Measurements from ENCODE around the gene PTPRJ.

The PTPRJ gene

GRCh38 chr11:48056325-48057183, 76.2 kb downstream of the PTPRJ start:
- ChIA-PET CTCF (interaction anchor here (1.0 to 2.3 kb wide), 4 partner anchors 10 to 50 kb away, joined by 3 to 7 read pairs (median 6); no protein-coding TSS in a partner anchor), POLR2A (interaction anchor here (0.9 kb wide), 1 partner anchor 83 kb away, joined by 3 read pairs; no protein-coding TSS in a partner anchor)
- TF ChIP-seq CTCF (IDR thresholded peaks at IDR 0.05; ENCODE audit: control extremely low read depth, extremely low read depth, low read depth, missing control alignments) = no peak
- DNase-seq (ENCODE audit: extremely low spot score) = no peak

GRCh38 chr11:48058064-48058463, 77.7 kb downstream of the PTPRJ start:
- CTCF ChIA-PET = interaction anchor here (1.0 kb wide), 2 partner anchors 49 to 123 kb away, joined by 3 read pairs; no protein-coding TSS in a partner anchor
- no peak for DNase-seq (ENCODE audit: extremely low spot score)
- no peak for TF ChIP-seq CTCF (IDR thresholded peaks at IDR 0.05; ENCODE audit: control extremely low read depth, extremely low read depth, low read depth, missing control alignments)
- POLR2A ChIA-PET = no interaction called here

GRCh38 chr11:48058788-48059187, 78.4 kb downstream of the PTPRJ start:
- ChIA-PET POLR2A (no interaction called here), CTCF (interaction anchor here (1.0 to 1.8 kb wide), 4 partner anchors 8 to 124 kb away, joined by 3 to 6 read pairs (median 3); no protein-coding TSS in a partner anchor)
- DNase-seq (ENCODE audit: extremely low spot score) = no peak
- TF ChIP-seq CTCF (IDR thresholded peaks at IDR 0.05; ENCODE audit: control extremely low read depth, extremely low read depth, low read depth, missing control alignments) = no peak

GRCh38 chr11:48062649-48063048, 82.3 kb downstream of the PTPRJ start:
- CTCF ChIA-PET = interaction anchor here (0.7 kb wide), 1 partner anchor 8 kb away, joined by 3 read pairs; no protein-coding TSS in a partner anchor
- POLR2A ChIA-PET = no interaction called here
- TF ChIP-seq CTCF (IDR thresholded peaks at IDR 0.05; ENCODE audit: control extremely low read depth, extremely low read depth, low read depth, missing control alignments) = no peak
- no peak for DNase-seq (ENCODE audit: extremely low spot score)

- POLR2A ChIA-PET = no interaction called here
Measured at GRCh38 chr11:48063424-48063978, 83.1 kb downstream of the PTPRJ start.

More at GRCh38 chr11:48063424-48063978, 83.1 kb downstream of the PTPRJ start:
- CTCF ChIA-PET = interaction anchor here (1.0 to 1.6 kb wide), 3 partner anchors 17 to 129 kb away, joined by 3 to 5 read pairs (median 3); no protein-coding TSS in a partner anchor
- peak; percentile 34 for DNase-seq (ENCODE audit: extremely low spot score)
- TF ChIP-seq CTCF (IDR thresholded peaks at IDR 0.05; ENCODE audit: control extremely low read depth, extremely low read depth, low read depth, missing control alignments) = no peak

Measured in GM10248 (cell line).